ENCODE data around the gene TTLL10.
"Not testable (repeated sequence)": the region's sequence is repeated elsewhere in the genome, so short reads cannot be mapped to it uniquely, and the experiment has no call there.

TTLL10 gene

DNA sequence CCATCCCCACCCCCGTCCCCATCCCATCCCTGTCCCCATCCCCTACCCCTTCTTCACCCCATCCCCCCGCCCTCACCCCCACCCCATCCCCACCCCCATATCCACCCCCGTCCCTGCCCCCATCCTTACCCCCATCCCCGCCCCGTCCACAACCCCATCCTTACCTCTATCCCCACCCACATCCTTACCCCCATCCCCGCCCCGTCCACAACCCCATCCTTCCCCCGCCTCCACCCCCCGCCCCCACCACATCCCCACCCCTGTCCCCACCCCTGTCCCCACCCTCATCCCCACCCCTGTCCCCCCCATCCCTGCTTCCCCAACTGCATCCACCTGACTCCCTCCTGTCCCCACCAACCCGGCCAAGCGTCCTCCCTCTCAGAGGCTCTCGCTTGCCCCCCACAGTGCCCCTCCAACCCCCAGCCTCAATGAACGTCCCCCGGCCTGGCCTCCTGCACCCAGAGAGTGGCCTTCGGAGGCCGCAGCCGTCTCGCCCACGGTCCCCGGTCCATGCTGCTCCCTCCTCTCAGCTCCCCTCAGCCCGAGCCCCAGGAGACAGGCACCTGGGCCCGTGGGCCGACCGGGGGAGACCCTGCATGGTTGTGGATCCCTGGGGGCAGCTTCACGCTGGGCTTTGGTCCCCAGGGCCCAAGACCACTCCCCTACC, 32.3 kb upstream of the TTLL10 start:
- no peak for DNase-seq

DNA sequence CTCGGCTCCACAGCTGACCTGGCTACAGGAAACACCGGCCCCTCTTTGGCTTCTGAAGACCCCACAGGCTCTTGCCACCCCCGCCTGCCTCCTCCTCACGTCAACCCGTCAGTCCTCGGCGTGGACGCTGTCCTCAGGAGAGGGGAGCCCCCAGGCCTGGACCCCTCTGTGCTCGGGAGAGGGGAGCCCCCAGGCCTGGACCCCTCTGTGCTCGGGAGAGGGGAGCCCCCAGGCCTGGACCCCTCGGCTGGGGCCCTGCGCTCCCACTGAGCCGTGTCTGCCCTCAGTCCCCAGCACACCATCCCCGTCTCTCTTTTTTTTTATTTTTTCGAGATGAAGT, 31.8 kb upstream of the TTLL10 start:
- DNase-seq, result no peak

DNA sequence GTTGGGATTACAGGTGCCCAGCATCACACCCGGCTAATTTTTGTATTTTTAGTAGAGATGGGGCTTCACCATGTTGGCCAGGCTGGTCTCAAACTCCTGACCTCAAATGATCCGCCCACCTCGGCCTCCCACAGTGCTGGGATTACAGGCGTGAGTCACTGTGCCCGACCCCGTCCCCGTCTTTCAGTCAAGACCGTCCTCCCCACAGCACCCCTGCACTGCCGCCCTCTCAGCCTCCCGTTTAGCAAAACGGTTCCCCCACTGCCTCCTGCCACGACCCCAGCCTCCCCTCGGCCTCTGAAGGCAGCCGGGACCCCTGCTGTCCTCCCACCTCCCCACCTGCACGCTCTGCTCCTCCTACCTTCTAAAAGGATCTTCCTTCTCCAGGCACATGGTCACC, 31.3 kb upstream of the TTLL10 start:
- DNase-seq, result not testable (repeated sequence)

DNA sequence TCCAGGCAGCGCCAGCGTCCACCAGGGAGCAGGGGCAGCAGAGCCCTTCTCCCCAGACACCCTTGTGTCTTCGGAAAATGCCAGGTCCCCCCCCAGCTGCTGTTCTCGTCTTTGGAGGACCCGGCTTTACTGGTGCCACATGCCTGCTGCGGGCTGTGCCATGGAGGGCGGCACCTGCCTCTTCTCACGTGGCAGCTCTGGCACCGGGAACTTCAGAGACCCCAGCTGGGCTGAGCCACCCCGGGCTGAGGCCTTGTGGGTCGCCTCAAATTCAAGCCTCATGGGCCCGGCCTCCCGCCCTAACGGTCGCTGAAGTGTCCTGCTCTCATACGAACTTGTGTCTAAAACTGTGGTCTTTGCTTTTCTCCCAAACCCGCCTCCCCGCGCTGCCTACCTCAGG, 30.8 kb upstream of the TTLL10 start:
- no peak for DNase-seq

DNA sequence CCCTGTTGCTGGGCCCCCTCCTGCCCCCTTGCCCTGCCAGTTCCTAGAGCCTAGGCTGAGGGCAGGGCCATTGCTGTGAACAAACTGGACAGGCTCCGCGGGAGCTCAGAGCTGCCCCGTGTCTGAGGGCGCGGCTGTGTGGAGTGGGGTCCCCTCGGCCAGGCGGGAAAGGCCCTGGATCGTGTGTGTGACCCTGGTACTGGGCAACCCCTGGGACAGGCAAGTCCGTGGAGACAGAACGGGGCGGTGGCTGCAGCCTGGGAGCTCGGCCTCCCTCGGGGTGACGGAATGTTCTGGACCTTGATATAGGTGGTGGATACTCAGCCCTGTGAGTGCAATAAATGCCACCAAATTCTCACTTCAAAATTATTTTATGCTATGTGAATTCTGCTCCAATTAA, 30.0 kb upstream of the TTLL10 start:
- DNase-seq, result no peak

DNA sequence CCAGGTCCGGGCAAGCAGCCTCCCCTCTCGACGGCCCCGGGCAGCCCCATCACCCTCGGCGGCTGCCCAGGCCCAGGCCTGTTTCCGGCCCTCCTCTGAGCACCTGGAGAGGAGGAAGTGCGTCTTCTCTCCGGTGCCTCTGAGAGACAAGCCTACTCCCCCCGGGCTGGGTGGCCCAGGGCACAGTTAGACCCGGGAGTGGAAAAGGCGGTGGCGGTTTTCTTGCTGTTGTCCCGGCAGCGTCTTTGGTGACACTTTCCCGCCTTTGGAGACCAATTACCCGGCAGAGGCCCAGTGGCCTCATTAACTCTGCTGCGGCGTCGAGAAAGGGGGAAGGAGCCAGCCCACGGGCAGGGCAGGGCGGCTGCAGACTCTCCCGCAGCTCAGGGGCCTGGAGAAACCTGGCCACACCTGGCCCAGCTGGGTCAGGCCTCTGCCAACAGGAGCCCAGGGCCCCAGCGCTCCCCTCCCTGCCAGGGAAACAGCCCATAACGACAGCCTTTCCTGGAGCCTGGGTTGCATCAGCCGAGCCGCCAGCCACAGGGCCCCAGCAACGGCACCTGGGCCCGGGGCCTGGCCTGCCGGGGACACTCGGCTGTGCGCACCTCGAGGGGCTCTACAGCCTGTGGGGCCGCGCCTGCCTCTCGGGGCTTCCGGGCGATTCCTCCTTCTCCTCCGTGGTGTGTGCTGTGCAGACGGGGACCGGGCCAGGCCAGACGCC, 29.4 kb upstream of the TTLL10 start:
- no peak for DNase-seq

GRCh38 chr1:1144843-1145546, 28.7 kb upstream of the TTLL10 start:
- DNase-seq, result no peak

GRCh38 chr1:1145547-1145914, 28.1 kb upstream of the TTLL10 start:
- DNase-seq, result no peak

GRCh38 chr1:1146026-1146425, 27.7 kb upstream of the TTLL10 start:
- DNase-seq, result no peak

DNA sequence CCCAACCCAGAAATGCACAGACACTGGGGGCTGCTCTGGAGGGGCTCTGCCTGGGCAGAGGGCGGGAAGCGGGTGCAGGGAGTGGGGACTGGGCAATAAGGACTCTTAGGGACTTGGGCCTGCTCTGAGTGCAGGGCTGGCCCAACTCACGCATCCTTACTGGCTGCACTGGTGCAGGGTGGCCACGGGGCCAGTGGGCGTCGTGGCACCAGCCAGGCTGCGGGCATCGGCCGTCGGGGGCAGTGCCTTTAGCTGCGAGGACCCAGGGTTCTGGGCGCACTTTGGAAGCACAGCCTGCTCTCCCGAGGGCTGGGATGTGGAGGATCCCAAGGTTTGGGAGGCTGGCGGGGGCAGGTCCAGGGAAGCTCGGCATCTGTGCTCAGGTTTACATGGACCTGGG, 27.1 kb upstream of the TTLL10 start:
- DNase-seq, result no peak

DNA sequence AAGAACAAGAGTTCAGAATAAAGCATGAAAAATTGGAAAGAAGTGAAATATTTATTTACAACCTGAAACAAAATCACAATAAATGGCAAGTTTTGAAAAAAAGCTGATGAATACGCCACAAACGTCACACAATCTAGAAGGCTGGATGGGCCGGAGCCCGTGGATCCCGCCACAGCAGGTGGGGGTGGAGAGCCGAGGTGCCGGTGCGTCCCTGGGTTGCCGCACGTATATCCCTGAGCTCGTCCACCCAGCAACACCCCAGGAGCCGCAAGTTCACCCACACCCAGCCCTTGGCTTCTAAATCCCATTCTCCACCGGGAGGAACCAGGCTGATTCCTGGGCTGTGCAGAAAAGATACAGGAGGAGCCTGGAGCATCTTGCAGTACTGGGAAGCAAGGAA, 25.6 kb upstream of the TTLL10 start:
- DNase-seq, result no peak

GRCh38 chr1:1148569-1148968, 25.1 kb upstream of the TTLL10 start:
- DNase-seq, result no peak

DNA sequence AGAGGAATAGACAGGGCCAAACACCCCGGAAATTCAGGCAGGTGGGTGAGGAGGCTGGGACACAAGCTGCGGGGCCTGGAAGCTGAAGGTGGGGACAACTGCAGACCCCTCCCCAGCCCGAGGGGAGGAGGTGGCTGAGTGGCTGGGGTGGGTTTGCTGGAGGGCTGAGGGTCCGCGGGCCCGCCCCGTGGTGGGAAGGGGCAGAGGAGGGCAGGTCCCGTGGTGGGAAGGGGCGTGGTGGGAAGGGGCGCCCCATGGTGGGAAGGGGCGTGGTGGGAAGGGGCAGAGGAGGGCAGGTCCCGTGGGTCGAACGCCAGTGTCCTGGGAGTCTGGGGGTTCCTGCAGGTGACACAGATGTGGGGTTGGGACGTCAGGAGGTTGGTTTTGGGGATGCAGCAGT, 24.3 kb upstream of the TTLL10 start:
- DNase-seq, result no peak

GRCh38 chr1:1150100-1150499, 23.6 kb upstream of the TTLL10 start:
- no peak for DNase-seq

DNA sequence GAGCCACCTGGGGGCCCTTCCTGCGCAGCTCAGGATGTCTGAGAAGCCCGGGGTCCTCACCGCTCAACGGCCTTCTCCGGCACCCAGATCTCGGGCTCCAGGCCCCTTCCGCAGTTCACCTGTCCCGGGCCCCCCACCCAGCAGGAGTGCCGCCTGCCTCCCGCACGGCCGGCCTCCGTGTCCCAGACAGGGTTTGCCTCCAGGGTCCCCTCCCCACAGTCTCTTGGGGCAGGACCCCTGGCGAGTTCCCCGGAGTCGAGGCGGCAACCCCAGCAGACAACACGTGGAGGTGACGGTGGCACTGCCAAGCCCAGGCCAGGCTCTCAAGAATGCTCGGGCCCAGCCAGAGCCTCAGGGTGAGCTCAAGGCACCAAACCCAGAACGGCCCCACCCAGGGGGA, 22.4 kb upstream of the TTLL10 start:
- DNase-seq, result no peak

- not testable (repeated sequence) for DNase-seq
These were observed 21.2 kb upstream of the TTLL10 start for GRCh38 chr1:1152431-1152830.

- not testable (repeated sequence) for DNase-seq
These were observed 20.5 kb upstream of the TTLL10 start for GRCh38 chr1:1153215-1153614.

DNA sequence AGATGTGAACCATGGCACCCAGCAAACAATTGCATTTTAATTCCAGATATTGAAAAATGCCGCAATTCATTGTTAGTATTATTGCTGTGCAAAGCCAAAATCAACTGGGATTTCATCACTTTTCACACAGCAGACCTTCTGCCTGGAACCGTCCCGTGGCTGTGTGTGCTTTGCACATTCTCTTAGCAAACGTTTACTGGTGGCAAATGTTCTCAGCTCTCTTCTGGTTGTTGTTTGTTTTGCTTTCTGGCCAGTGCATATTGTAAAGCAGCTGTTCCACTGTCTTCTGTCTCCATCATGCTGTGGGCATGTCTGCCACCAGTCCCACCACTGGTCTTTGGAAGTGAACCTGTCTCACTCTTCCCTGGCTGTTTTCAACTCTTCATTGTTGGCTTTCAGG, 19.8 kb upstream of the TTLL10 start:
- DNase-seq, result no peak

- no peak for DNase-seq
These were observed 18.4 kb upstream of the TTLL10 start for GRCh38 chr1:1155258-1155657.

DNA sequence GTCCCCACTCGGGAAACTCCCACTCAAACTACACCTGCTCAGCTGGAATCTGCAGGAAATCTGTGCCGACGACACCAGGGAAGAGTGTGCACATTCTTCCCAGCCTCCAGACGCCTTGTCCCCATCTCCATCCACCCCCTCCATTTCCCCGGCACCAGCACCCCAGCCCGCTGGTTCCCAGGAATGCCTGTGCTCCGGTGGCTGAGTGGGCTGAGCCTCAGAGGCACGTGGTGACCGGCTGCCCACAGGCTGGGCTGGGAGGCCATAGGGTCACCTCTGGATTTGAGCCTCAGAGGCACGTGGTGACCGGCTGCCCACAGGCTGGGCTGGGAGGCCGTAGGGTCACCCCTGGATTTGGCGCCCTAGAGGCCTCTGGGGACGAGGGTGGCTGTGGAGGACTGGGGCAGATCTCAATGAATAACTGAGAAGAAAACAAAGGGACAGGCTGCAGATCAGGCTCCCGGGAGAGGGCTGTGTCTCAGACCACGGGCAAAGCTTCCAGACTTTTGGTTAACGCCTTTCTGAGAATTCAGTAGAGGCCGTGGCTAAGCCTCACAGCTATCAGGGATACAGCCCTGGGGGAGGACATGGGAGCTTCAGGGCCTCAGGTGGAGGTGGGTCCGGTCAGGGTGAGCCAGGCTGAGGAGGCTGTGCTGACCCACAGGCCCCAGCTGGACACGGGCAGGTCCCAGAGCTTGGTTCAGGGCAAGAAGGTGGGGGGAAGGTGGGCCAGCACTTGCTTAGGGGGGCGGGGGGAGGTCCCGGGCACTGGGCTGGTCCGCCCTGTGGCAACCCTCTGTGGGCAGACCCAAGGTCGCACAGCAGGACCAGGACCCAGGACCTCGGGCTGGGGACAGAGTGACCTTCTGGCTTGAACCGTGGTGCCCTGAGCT, 17.3 kb upstream of the TTLL10 start:
- DNase-seq, result no peak

GRCh38 chr1:1157033-1157365, 16.7 kb upstream of the TTLL10 start:
- no peak for DNase-seq

DNA sequence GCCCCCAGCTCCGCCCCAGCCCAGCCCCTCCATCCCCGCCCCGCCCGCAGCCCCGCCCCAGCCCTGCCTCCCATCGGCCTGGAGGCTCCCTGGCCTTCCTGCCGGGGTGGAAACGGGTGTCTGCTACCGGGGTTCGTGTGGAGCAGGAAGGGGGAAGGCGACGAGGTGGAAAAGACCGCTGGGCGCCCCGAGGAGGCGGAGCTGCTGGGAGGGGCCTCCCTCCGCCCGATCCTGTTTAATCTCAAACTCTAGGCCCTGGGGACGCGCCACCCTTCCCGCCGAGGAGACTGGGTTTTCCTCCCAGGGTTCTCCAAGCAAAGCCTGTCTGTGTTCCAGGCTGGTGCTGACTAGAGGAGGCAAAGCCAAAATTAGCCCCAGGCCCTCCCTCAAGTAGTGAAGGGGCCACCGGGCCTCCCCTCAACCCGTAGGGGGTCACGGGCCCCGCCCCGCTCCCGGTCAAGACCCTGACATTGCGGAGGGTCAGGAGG, 16.2 kb upstream of the TTLL10 start:
- no peak for DNase-seq
